HG02840 (cell line): ENCODE data around the gene PIK3AP1.

Experiments
- ATAC-seq: cut with Tn5 transposase; IDR thresholded peaks from one replicate; pipeline ENCODE4 v1.9.1; 2021; ENCODE audit warnings: mild to moderate bottlenecking, moderate library complexity, moderate number of reproducible peaks; ENCODE audit not compliant: unreplicated experiment, low FRiP score

Gene PIK3AP1

DNA sequence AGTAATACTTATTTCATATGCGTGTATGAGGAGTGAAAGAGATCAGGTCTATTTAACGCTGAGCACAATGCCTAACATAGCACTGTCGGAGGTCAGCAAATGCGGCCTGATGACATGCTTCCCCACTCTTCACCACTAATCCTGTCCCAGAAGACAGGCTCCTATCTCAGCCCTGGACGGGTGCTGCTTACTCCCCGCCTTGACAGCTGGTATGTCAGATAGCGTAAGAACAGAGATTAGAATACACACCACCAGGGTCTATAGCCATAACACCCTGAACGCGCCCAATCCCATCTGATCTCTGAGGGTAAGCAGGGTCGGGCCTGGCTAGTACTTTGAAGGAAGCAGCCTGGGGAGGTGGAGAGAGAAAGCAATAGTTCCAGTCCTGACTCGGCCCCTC, 101.2 kb downstream of the PIK3AP1 start:
- no peak for ATAC-seq

DNA sequence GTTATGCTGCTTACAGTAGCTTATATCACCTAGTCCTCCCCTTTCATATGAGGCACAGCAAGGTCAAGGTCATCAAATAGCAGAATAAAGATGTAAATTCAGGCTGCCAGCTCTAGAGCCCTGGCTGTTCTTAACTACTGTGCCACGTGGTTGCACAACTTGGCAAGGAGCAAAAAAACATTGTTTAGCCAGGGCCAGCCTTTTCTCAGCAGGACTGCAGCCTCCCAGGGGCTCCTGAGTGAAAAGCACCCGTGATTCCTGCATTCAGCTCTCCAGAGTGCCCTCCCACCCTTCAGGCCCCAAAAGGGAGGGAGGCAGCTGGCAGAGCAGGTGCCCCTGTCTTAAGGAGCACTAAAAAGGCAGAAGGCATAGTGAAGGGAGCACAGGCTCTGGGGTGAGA, 101.7 kb downstream of the PIK3AP1 start:
- no peak for ATAC-seq

DNA sequence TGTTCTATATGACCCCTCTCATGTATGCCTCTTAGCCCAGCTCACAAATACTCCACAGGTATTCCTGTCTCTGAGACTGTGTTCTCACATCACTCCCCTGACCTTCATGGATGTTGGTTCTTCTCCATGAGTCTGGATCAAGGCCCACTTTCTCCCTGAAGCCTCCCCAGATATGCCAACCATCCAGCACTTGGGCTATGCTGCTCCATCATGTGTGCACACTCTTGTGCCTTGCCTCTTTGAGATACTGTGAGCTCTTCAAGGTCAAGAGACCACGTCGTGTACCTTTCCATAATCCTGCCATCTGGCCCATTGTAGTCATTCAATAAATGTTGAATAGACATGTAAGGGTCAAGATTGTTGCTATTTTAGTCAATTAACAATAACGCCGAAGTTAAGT, 103.4 kb downstream of the PIK3AP1 start:
- ATAC-seq = no peak

DNA sequence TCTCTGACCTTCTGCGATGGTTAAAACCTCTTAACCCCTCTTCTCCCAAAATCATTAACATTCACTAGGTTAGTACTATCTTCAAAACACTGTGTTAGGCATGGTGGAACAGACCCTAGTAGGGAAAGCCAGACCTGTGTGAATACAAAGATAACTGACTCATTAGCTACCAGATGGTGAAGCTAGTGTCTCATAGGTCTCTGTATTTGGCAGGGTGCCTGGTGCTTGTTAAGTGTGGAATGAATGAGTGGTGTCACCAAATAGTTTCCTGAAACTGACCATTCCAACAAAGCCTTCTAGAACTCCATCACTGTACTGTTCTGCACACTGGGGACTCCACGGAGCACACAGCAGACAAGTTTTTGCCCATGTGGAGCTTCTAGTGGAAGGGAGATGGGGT, 105.8 kb downstream of the PIK3AP1 start:
- ATAC-seq = no peak

DNA sequence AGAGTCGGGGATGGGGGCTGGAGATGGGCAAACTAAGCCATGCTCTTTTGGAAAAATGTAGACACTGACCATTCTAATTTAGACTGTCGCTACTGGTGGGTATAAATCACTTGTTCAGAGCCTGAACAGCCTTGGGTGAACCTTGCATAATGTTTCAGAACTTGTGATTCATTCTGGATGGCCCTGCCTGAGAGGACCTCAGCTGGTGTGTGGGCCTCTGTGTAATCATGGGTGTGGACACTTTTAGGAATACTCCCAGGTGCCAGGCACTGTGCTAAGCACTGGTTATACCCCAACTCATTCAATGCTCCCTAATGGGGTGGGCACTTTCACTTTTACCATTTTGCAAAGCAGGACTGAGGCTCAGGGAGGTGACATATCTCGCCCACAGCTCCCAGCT, 106.7 kb downstream of the PIK3AP1 start:
- no peak for ATAC-seq

DNA sequence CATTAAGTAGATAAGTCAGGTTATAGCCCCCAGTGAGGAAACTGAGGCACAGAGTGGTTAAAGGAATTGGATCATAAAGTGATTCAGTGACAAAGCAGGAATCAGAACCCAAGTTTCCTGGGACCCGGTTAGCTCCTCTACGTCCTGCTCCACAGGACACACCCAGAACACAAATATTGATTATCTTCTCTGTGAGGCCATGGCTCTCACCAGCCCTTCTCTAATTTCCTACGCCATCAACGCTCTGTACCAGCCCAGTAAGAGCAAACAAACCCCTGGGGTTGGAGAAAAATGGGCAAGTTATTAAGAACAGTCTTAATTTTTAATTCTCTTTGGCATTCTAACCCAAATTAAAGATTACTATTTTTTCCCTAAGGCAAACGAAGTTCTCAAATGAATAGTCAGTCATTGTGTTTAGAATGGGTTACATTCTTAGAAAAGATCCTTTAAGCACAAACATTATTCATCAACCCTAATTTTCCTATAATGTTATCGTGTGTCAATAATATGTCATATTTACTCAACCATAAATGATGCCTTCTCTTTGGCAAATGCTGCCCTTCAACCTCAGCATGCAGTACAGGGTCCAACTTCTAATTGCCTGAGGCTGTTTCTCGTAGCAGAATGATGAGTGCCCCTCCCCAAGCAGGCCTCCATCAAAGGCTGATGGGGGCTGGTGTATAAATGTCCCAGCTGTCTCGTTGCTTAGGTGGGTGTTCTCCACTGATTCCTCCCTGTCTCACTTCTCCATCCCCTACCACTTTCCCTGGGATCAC, 108.1 kb downstream of the PIK3AP1 start:
- ATAC-seq = no peak

DNA sequence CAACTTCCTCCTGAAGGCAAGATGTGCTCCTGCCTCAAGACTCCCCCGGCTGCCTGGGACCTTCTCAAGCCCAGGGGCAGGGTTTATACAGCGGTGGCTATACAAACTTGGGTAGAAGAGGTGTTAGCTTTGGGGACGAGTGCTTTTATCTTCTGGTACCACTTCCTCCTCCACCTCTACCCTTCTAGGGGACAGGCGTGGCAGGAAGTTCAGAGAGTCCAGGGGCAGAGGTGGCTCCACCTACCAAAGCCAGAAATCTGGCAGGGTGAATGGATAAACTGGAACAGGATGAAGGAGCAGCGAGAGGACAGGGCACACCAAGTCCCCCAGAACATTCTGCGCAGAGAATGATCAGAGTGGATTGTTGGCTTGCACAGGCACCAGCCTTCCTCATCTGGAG, 109.5 kb downstream of the PIK3AP1 start:
- no peak for ATAC-seq

DNA sequence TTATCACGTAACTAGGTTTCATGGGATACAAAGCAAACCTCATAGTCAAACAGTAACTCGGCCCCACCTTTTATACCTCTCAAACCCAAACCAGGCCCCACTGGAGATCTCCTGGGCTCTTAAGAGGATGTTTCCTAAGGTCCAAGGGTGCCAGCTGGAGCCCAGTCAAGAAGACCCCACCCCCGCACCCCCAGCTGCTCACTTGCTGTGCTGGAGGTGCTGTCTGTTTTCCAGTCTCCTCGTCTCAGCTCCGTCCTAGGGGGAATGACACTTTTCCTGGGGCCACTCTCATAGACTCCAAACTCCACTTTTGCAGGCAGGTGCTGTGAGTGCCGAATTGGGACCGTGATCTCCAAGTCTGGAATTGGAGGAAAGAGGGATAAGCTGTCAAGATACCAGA, 110.8 kb downstream of the PIK3AP1 start:
- ATAC-seq = no peak

DNA sequence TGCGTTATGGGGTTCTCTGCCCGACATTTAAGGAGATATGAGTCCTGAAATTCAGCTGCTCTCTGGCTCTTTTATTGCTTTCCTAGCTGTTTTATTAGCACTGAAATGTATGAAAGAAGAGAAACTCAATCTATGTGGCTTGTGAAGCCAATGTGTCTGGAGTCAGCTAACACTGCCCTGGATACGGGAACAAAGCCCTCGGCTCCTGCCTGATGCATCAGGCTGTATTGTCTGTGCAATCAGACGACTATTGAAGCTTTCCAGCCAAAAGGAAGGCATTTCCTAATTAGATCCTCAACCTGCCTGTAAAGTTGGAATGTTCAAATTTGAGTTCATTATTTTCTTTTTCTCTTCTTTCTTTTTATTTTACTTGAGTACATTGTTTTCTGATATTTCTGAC, 111.5 kb downstream of the PIK3AP1 start:
- no peak for ATAC-seq

DNA sequence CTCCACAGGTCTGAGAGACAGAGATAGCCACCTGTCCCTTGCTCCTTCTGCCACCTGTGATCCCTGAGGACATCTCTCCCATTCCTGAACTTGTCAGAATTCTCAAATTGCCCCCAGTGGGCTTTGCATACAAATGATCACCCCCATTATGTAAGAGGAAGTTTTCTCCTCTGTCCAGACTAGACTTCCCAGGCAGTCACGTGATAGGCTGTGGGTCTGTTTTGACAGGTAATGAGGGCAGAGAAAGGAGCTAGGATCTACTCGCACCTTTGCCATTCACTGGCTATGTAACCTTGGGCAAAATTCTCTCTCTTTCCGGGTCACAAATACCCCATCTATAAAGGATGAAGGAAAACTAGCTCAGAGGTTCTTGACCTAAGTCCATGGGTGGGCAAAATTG, 112.1 kb downstream of the PIK3AP1 start:
- no peak for ATAC-seq

DNA sequence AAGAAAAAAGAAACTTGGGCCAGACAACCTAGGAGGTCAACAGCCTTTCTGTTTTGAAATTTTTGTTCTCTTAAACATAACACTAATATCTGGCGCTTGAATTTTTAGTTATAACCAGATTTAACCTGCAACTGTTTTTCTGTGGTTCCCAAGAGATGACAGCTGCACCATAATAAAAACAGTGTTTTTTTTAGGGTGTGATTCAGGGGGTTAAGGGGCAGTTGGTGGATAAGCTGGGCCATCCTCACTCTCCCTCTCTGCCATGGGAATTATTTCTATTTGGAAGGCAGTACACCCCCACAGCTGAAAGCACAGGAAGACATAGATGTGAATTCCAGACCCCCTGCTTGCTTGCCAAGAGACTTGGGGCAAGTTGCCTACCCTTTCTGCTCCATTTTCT, 113.4 kb downstream of the PIK3AP1 start:
- no peak for ATAC-seq

DNA sequence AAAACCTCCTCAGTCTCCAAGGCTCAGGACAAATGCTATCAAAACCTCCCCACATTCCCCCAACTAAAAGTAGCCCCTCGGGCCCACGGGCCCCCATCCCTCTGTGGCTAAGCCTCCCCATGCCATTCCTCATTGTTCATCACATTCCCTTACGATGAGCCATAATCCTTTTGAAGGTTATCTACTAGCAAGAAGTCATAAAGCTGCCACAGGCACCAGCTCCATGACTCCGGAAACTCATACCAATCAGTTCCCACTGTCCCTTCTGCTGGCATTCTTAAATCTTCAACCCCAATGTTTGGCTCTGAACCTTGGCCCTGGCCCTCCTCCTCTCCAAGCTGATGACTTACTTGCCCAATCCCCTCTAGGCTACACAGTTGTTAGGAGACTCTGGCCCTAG, 114.1 kb downstream of the PIK3AP1 start:
- ATAC-seq = no peak

DNA sequence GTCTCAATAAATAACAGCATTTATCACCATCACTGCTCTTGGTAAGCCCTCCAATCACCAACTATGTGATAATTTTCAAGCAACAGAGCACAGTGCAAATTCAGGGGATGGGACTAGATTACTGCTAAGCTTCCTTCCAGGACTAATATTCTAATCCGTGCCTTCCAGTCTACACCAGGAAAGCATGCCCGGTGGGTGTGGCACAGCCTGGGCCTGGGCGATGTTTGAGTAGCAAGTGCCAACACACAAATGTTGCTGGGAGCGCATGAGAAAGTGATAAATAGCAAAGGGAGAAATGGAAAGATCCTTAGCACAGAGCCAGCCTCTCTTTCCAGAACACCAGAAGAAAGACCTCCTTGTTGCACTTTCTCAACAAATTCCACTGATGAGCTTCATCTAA, 120.0 kb downstream of the PIK3AP1 start:
- no peak for ATAC-seq

DNA sequence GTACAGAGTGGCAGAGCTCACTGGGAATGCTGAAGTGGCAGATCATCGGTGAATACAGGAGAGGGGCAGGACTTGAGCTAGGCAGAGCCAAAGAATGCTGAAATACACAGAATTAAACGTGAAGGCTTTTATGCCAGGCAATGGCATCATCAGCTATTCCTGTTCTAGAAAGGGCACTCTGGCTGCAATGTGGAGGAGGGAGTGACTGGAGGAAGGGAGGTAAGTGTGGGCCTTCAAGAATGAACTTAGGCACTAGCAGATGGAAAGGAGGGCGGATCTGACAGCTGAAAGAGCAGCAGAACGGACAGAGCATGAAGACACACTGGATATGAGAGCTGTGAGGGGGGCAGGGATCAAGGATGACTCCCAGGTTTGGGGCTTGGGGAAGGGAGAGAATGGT, 121.5 kb downstream of the PIK3AP1 start:
- ATAC-seq = no peak

DNA sequence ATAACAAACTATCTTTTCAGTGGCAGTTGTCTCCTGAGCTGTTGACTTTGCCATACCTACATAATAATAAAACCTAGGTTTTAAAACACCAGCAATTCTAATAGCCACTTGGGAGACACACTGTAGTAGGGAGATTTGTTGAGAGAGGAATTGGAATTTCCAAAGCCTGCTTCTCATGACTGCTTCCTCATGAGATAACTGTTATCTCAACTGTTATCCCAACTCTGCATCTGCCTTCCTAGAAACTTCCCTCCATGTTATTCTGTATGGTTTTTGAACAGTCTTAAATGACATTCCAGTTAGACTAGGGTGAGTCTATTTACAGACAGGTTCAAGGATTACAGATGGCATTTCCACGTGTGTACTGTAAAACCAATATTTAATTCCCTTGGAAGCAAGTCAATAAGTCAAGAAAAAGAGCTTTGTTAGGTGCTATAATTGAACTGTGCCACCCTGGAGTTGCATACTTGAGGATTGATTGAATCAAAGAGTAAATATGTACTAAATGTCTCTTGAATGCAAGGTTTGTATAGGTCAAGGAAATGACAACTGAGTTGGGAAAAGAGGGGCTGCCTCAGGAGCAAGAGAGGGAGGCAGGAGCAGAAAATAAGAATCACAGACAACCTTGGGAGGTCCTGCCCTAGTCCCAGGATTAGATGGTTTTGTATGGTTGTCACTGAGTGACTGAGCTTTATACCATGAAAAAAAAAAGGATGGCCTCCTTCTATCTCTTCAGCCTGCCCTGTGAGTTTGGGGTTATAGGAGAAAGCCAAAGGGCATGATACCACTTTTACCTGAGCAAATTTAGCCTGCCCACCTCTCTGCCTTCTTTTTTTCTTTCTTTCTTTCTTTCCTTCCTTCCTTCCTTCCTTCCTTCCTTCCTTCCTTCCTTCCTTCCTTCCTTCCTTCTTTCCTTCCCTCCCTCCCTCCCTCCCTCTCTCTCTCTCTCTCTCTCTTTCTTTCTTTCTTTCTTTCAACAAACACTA, 123.6 kb downstream of the PIK3AP1 start:
- ATAC-seq = no peak

DNA sequence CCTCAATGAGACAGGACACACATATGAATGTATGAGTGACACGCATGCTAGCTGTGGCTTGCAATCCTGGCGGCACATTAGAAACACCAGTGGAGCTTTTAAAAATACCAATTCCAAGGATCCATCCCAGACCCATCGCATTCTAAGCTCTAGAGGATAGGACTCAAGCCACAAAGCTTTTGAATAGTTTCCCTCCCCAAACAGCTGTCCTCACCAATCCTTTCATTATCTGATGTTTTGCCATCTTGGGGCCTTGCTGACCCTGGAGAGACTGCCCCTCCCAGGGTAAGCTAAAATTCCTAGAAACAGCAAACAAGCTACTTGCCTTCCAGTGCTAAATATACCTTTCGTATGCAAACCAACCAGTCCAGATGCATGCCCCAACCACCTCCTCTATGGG, 124.6 kb downstream of the PIK3AP1 start:
- ATAC-seq = no peak

DNA sequence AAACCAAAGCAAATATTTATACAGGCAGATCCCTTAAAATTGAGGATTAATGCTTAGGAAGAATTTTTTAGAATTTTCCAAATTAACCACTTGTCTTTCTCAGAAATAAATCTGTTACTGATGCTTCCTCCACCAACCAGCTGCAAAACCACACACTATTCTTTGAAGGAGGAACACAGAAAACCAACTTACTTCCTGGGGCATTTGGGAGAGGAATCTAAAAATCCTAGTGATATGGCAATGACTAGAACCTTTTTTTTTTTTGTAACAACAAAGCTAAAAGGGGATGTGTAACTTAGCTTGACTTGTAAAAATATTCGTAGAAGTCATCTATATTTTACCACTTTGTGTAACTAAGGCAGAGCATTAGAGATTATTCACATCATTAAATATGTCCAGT, 128.4 kb downstream of the PIK3AP1 start:
- ATAC-seq = no peak

DNA sequence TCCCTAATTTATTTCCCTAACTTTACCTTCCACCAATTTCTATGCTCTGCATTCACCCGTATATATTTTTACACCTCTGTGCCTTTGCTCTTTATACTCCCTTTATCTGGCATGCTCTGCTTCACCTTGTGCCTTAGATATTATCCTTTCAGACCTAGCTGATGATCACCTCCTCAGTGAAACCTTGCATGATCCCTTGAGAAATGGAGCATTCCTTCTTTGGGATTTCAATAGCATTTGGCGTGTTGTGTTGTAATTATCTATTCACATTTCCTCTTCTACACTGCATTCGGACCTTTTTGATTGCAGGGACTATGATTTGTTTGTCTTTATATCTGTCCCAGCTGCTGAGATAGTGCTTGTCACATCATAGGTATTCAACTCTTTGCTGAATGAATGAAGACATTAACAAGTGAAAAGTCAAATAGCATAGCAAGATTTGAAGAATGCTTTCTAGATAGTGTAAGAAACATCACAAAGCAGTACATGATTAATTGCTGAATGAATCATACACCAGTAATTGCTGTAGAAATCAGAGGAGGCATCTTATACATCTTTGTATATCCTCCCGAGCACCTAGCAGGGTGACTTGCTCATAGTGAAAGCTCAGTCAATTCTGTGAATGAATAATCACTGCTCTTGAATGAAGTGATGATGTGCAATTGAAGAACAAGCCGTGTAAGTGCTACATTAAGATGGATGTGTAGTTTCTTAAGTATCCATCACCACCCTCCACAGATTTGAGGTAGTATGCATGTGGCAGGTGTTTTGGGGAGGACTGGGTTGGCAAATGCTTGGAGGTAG, 131.5 kb downstream of the PIK3AP1 start:
- ATAC-seq = no peak

DNA sequence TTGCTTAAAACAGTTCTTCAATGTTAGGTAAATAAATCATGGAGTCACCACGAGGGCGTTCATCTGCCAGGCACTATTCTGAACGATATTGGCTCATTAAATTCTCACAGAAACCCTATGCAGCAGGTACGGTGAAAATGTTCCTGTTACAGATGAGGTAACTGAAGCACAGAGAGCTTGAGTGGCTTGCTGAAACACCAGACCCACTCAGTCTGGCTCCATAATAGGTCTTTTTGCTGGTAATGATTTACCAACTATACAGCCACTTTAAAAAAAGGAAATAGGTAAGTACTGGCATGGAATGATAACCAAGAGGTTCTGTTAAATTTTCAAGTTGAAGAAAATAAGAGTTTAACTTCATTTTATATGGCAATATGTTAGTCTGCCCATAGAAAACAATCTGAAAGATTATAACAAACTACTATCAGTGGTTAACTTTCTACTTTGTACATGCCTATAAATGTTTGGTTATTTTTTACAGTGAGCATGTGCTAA, 132.2 kb downstream of the PIK3AP1 start:
- ATAC-seq = no peak

DNA sequence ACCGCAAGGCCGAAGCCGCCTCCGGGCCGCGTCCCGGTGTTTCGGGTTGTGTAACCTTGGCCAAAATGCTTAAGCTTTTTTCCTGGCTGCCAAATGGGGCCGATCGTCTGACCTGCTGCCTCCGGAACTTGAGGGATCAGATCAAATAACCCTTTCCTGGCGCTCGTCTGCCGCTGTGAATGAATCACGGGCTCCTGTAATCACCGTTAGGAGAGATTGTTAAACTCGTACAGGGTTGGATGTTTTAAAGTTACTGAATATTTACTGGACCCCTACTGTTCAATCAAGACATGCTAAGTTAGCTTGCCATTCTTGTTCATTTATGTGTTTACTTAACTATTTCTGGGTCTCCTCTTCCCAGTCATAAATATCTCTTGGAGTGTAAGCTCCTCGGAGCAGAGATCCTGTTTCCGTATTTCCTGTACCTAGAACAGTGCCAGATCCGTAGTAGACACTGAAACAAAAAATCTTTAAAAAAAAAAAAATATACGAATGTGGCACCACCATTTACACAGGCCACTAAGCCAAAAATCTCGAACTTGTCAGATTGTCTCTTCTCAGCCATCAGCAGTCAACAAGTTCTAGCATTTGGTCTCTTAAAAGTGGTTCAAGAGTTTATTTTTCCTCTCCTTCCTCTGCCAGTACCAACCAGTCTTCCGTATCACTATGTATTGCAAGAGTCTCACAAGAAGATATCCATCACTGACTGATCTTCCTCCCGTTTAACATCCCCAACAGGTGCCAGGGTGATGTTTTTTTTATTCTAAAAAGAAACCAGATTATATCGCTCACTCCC, 132.9 kb downstream of the PIK3AP1 start:
- peak; percentile 26 for ATAC-seq
